Measurements from ENCODE around the gene ING1.
"Not testable (repeated sequence)": the region's sequence is repeated elsewhere in the genome, so short reads cannot be mapped to it uniquely, and the experiment has no call there.

ING1 gene

GRCh38 chr13:110690516-110690915, 23.0 kb upstream of the ING1 start:
- DNase-seq (ENCODE audit: low read depth in 2 of 2): no peak

DNA sequence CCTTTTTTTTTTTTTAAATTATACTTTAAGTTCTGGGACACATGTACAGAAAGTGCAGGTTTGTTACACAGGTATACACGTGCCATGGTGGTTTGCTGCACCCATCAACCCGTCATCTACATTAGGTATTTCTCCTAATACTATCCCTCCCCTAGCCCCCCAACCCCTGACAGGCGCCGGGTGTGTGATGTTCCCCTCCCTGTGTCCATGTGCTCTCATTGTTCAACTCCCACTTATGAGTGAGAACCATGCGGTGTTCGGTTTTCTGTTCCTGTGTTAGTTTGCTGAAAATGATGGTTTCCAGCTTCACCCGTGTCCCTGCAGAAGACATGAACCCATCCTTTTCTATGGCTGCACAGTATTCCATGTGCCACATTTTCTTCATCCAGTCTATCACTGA, 17.7 kb upstream of the ING1 start:
- not testable (repeated sequence) for DNase-seq (ENCODE audit: low read depth in 2 of 2)

DNA sequence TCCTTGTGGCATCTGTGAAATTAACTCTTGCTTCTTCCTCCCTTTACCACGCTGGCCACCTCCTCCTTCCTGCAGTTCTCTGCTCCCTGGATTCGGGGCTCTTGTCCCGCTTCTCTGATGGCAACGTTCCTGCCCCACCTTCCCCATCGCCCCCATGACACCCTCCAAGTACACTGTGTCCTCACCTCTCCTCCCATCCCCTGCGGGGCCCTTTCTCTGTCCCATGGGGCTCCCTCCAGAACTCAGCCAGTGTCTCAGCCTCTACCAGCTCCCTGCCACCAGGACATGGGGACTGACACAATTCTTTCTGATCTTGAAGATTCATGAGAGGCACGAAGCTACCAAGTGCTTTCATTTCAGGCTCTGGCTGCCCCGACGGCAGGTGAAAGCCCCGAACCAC, 16.7 kb upstream of the ING1 start:
- DNase-seq (ENCODE audit: low read depth in 2 of 2): no peak

DNA sequence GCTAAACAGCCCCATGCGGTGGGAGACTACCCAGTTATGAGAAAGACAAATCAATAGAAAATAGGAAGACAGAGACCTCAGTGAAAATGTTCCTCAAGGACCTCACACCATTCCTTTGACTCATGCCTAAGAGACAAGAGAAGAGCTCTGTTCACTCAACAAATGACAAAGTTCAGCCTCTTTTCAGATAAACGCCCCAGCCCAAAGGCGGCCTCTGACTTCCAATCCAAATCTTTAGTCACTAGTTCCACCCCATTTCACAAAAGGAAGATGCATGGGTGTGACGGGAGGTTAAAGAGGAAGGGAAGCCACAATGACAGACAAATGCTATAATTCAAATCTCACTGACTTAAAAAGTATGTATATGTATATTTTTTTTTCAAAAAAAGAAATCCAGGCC, 15.7 kb upstream of the ING1 start:
- DNase-seq (ENCODE audit: low read depth in 2 of 2): no peak

GRCh38 chr13:110698689-110699088, 14.8 kb upstream of the ING1 start:
- no peak for DNase-seq (ENCODE audit: low read depth in 2 of 2)

GRCh38 chr13:110699148-110700145, 14.1 kb upstream of the ING1 start:
- DNase-seq (ENCODE audit: low read depth in 2 of 2): no peak

DNA sequence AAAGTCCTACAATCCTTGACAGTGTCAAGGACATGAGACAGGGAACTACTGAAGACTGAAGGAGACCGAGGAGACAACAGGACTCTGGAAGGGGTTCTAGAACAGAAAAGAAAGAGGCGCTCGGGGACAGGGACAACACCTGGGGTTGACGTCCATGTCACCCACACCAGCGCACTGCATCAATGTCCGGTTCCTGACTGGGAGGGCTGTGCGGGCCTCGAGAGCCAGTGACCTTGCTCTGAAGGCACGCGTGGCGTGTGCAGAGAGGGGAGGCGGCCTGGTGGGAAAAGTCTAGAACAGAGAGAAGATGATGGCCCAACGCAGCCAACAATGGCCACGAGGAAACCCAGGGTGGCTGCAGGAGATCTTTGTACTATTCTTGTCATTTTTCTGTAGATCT, 13.3 kb upstream of the ING1 start:
- DNase-seq (ENCODE audit: low read depth in 2 of 2): no peak

DNA sequence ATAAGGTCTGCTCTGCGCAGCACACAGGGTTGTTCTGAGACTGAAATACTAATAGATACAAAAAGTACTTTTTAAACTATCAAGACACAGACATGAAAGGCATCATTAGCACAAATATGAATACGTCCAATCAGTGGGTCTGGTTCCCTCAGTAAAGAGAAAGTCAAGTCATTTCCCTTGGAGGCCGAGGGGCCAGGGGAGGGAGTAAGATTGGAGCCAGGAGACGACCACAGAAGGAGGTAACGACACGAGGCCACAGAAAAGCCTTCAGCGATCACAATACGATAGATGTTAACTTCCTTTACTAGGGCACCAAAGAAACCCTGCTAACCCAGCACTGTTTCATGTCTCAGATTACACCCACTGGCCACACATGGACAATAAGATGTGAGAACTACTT, 12.9 kb upstream of the ING1 start:
- DNase-seq (ENCODE audit: low read depth in 2 of 2): no peak

DNA sequence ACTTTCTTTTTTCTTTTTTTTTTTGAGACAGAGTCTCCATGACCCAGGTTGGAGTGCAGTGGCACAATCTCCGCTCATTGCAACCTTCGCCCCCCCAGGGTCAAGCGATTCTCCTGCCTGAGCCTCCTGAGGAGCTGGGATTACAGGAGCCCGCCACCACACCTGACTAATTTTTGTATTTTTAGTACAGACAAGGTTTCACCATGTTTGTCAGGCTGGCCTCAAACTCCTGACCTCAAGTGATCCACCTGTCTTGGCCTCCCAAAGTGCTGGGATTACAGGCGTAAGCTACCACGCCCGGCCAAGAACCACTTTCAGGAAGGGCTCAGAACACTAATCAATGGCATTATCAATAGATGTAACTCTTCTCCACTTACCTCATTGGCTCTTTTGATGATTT, 12.4 kb upstream of the ING1 start:
- not testable (repeated sequence) for DNase-seq (ENCODE audit: low read depth in 2 of 2)

- no peak for DNase-seq (ENCODE audit: low read depth in 2 of 2)
Measured at GRCh38 chr13:110702089-110702488, 11.4 kb upstream of the ING1 start.

DNA sequence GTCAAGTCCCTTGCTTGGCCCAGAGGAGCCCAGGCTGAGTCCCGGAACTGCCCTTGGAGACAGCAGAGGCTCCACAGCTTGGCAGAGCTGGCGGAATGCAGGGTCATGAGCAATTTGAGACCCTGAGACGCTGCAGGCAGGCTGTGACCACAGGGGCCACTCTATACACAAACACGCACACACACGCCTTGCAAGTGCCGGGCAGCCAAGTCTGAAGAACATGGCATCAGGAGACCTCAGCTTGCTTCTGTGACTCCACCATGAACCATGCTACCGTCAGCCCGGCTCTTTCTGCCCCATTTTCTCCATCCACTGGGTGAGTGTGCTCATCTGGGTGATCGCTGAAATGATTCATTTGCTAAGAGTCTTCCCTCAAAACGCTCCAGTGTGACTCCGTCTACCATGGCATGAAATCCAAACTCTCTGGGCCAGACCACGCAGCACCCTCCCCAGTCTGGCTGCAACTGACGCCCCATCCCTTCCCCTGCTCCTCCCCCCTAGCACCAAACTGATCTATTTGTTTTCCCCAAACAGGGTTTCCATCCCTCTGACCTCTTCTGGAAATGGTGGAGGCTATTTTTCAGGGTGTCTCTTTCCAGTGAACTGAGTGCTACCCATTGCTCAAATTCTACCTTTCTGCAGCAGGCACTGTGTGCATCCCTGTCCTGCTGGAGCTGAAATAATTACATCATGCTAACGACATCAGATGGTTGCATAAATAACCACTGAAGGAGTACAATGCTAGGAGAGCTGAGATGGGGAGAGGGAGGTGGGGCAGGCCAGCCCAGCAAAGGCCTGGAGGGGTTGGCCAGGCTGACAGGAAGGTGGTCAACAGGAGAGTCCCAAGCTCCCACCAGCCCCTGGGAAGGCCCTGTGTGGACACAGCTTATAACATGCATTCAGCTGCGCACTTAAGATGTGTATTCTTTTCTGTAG, 10.6 kb upstream of the ING1 start:
- no peak for DNase-seq (ENCODE audit: low read depth in 2 of 2)

- no peak for DNase-seq (ENCODE audit: low read depth in 2 of 2)
Measured at GRCh38 chr13:110705356-110705825, 8.1 kb upstream of the ING1 start.

- peak; percentile 87 to 89 for DNase-seq (ENCODE audit: low read depth in 2 of 2)
Measured at GRCh38 chr13:110705826-110706569, 7.5 kb upstream of the ING1 start, which contains the start of gene CARS2. Gene CARS2, minus strand, starts transcription at chr13:110706116. Its CDS starts 23 bp downstream, at chr13:110706093.

- no peak for DNase-seq (ENCODE audit: low read depth in 2 of 2)
Measured at GRCh38 chr13:110706570-110707372, 6.7 kb upstream of the ING1 start.

DNA sequence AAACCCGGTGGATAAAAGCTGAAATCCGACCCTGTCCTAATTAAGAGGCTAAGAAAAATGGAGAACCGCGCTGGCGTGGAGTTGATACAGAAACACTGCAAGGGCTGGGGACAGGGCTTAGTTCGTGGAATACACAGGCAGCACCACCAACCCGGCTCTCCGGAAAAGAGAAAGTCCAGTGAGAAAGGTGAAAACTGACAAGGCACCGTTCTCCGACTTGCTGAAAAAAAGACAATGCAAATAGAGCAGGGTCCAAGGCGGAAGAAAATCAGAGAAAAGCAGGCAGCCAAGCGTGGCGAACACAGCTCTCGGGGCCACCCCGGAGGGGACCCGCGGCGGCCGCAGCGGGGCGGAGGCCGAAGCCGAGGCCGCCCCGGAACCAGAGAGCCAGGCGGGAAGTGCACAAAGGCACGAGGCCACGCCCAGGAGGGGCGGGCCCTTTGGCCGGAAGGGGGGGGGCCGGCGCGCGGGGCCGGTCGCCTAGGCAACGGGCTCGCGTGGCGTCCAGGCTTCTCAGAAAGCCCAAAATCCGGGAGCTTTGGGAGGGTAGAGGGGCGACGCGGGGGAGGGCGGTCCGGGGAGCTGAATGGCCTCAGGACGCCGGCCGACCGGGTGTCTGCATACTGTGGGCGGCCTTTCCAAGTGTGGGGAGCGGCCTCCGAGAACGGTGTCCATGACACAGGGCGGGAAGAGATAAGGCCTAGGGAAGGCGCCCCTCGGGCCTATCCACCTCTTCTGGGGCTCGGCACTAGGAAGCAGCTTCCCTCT, 1.2 kb upstream of the ING1 start:
- DNase-seq (ENCODE audit: low read depth in 2 of 2): peak; percentile 78 to 82

DNA sequence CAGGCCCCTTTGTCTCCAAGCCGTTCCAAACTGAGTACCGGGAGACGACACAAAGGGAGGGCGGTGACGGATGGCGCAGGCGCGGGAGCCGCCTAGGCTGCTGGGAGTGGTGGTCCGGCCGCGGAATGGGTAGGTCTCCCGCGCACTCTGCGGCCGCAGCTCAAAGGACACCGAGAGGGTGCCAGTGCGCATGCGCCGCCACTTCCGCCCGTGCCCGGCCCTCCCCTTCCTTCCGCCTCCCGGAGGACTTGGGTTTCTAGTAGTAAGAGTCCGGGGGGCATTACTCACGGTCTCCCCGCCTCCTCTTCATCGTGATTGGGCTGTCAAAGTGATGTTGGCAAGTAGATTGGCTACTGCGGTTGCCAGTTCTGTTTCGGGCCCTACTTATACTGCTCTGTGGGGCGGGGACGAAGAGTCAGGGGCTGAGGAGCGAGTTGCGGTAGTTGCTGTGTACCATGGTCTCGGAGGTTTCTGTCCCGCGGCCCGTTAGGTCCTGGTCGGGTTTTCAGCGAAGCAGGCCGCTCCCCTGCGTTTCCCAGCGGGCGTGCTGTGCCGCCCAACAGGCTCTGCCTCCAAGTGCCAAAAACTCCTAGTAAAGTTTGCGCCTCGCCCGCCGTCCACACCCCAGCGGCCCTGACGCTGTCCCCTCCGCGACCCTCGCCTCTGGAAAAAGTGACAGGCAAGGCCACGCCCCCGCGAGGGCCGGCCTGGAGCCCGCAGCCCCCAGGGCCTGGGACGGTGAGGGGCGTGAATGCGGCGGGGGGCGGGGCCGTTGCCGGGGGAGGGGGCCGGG, 455 bp upstream of the ING1 start:
- peak; percentile 98 to 99 for DNase-seq (ENCODE audit: low read depth in 2 of 2)

- DNase-seq (ENCODE audit: low read depth in 2 of 2): peak; percentile 54 to 70
Measured at GRCh38 chr13:110713981-110714796, 689 bp downstream of the ING1 start.

DNA sequence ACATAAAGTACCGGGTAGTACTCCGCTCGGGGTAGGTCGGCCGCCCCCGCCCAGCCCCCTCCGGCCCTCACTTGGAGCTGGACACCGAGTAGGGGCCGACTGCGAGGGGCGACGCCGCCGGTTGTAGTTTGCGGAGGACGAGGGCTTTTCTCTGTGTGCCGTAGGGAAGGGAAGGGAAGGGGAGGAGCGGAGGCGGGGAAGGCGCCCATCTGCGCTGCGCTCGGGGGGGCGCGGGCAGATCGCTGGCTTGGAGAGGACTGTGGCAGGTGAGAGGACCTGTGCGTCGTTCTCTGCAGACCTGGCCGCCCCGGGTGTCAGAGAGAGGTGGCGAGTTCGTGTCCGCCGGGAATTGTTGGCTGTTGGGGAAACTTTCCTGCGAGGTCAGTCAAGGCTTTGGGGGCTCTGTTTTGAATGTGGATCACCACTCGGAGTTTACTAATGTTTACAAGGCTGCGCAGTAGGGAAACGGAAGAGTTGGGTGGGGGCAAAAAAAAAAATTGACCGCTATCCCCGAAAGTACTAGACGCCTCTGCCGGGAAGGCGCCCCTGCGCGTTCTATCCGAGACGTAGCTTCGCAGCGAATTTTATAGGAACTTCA, 1.4 kb downstream of the ING1 start:
- DNase-seq (ENCODE audit: low read depth in 2 of 2): peak; percentile 30 to 34

Data from stimulated activated CD8-positive, alpha-beta memory T cell treated with anti-CD3 and anti-CD28 coated beads, Interleukin-2, amount 100 ng/mL, for 1 hour (primary cell).